Measurements from ENCODE around the gene NRBF2. TPM values are rescaled to one million over a fixed set of nuclear protein-coding genes. Genes with fewer than 3 reads are reported as not detected.

The NRBF2 gene
- total RNA-seq, 1 donor = 35.1 TPM

DNA sequence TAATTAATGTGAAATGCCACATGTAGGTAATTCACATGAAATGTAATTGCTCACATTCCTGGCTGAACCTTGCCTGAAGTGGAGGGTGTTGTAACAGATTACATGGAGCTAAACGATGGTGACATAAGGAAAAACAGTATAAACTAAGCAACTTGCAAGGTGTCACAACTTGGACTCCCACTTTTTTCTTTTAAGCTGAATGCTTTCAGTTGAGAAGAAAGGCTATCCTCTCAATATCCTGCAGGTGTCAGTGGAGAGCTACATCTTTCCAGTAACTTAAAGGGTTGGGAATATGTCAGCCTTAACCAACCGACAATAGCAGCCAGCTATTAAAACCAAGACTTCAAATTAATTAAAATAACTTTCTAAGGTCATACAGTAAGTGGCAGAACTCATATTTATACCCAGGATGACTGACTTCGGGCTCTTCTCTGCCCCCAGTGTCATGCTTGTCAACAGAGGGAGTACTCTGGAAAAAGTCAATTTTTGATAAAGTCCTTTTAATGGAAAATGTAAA, 33.7 kb downstream of the NRBF2 start:
- Histone ChIP-seq H3K27me3 (ENCODE audit: insufficient read depth, low read length) (no peaks in the 10 kb centered on the region), H3K27ac (ENCODE audit: low read depth, low read length) (no peak overlapping the region), H3K9me3 (ENCODE audit: low read depth, low read length) (no peaks in the 10 kb centered on the region), H3K36me3 (ENCODE audit: insufficient read depth, low read length) (peaks cover 35% of the 10 kb centered on the region), H2AFZ (ENCODE audit: low read length) (no peak overlapping the region), H3K4me1 (ENCODE audit: insufficient read depth, low read length) (no peaks in the 10 kb centered on the region), H4K20me1 (ENCODE audit: insufficient read depth, low read length) (peaks cover 5% of the 10 kb centered on the region), H3K79me2 (ENCODE audit: insufficient read depth, low read length) (no peaks in the 10 kb centered on the region), H3K4me3 (ENCODE audit: insufficient read depth, low read length) (no peak overlapping the region), H3K4me2 (ENCODE audit: insufficient read depth, low read length) (no peak overlapping the region)
- peak; percentile 81 for TF ChIP-seq CTCF (IDR thresholded peaks at IDR 0.05; ENCODE audit: extremely low read depth, low read depth, low read length)
- no peak for DNase-seq (ENCODE audit: insufficient read length, low spot score, missing footprints)

GRCh38 chr10:63168821-63169462, 35.8 kb downstream of the NRBF2 start:
- Histone ChIP-seq H3K4me3 (ENCODE audit: insufficient read depth, low read length) (no peak overlapping the region), H3K9me3 (ENCODE audit: low read depth, low read length) (no peaks in the 10 kb centered on the region), H3K27ac (ENCODE audit: low read depth, low read length) (peak overlapping the region; percentile 17), H4K20me1 (ENCODE audit: insufficient read depth, low read length) (peaks cover 5% of the 10 kb centered on the region), H2AFZ (ENCODE audit: low read length) (no peak overlapping the region), H3K36me3 (ENCODE audit: insufficient read depth, low read length) (peaks cover 42% of the 10 kb centered on the region), H3K4me1 (ENCODE audit: insufficient read depth, low read length) (no peaks in the 10 kb centered on the region), H3K4me2 (ENCODE audit: insufficient read depth, low read length) (no peak overlapping the region), H3K79me2 (ENCODE audit: insufficient read depth, low read length) (peaks cover 4% of the 10 kb centered on the region), H3K27me3 (ENCODE audit: insufficient read depth, low read length) (no peaks in the 10 kb centered on the region)
- no peak for TF ChIP-seq CTCF (IDR thresholded peaks at IDR 0.05; ENCODE audit: extremely low read depth, low read depth, low read length)
- DNase-seq (ENCODE audit: insufficient read length, low spot score, missing footprints) = no peak

GRCh38 chr10:63169624-63170023, 36.5 kb downstream of the NRBF2 start:
- Histone ChIP-seq H3K9me3 (ENCODE audit: low read depth, low read length) (no peaks in the 10 kb centered on the region), H2AFZ (ENCODE audit: low read length) (no peak overlapping the region), H3K27me3 (ENCODE audit: insufficient read depth, low read length) (no peaks in the 10 kb centered on the region), H3K4me3 (ENCODE audit: insufficient read depth, low read length) (no peak overlapping the region), H4K20me1 (ENCODE audit: insufficient read depth, low read length) (peaks cover 5% of the 10 kb centered on the region), H3K4me2 (ENCODE audit: insufficient read depth, low read length) (no peak overlapping the region), H3K4me1 (ENCODE audit: insufficient read depth, low read length) (no peaks in the 10 kb centered on the region), H3K36me3 (ENCODE audit: insufficient read depth, low read length) (peaks cover 38% of the 10 kb centered on the region), H3K27ac (ENCODE audit: low read depth, low read length) (no peak overlapping the region), H3K79me2 (ENCODE audit: insufficient read depth, low read length) (peaks cover 4% of the 10 kb centered on the region)
- no peak for TF ChIP-seq CTCF (IDR thresholded peaks at IDR 0.05; ENCODE audit: extremely low read depth, low read depth, low read length)
- DNase-seq (ENCODE audit: insufficient read length, low spot score, missing footprints) = no peak

DNA sequence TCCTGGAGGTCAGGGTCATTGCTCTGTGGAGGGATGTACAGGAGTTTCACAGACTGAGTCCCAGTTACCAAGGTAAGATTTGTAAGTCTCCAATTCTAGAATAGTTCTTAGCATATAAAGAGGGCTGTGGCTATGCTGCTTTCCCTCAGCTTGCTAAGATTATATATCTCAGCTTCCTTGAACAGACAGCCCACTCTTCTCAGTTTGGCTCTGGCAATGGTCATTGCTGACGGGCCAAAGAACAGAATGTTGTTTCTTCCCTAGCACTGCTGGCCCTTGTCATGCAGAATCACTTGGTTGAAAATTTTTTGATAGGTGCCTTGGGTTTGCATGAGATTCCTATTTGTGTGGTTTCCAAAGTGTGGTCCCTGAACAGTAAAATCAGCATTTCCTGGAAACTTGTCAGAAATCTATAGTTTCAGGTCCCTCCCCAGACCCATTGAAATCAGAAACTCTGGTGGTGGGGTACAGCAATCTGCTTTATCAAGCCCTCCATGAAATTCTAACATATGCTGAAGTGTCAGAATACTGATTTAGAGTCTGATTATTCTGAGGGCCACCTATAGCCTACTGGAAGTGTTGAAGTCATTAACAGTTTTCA, 38.2 kb downstream of the NRBF2 start:
- H3K36me3 ChIP-seq (ENCODE audit: insufficient read depth, low read length) = peaks cover 40% of the 10 kb centered on the region
- no peak overlapping the region for H3K27ac ChIP-seq (ENCODE audit: low read depth, low read length)
- TF ChIP-seq CTCF (IDR thresholded peaks at IDR 0.05; ENCODE audit: extremely low read depth, low read depth, low read length) = no peak
- H3K27me3 ChIP-seq (ENCODE audit: insufficient read depth, low read length) = no peaks in the 10 kb centered on the region
- H3K79me2 ChIP-seq (ENCODE audit: insufficient read depth, low read length) = peaks cover 4% of the 10 kb centered on the region
- no peak overlapping the region for H2AFZ ChIP-seq (ENCODE audit: low read length)
- H3K4me1 ChIP-seq (ENCODE audit: insufficient read depth, low read length) = no peaks in the 10 kb centered on the region
- H4K20me1 ChIP-seq (ENCODE audit: insufficient read depth, low read length) = peaks cover 4% of the 10 kb centered on the region
- no peak overlapping the region for H3K4me3 ChIP-seq (ENCODE audit: insufficient read depth, low read length)
- no peak for DNase-seq (ENCODE audit: insufficient read length, low spot score, missing footprints)
- no peaks in the 10 kb centered on the region for H3K9me3 ChIP-seq (ENCODE audit: low read depth, low read length)
- no peak overlapping the region for H3K4me2 ChIP-seq (ENCODE audit: insufficient read depth, low read length)

Data from osteoblast (primary cell).